Gastroesophageal sphincter (tissue), 3 donors: ENCODE measurements around the gene FCRL5.

ENCODE experiments used
- EP300 ChIP-seq: sonication (generic); formaldehyde crosslinking; IDR thresholded peaks from one replicate; pipeline ENCODE4 v1.6.1; 2017; ENCODE audit warnings: antibody characterized with exemption, mild to moderate bottlenecking
- POLR2A ChIP-seq, 2 donors: fragments of 450-650 bp; IDR thresholded peaks; one replicate each; pipeline ENCODE4 v1.6.1; 2017; ENCODE audit warnings: antibody characterized with exemption in 2 of 2, mild to moderate bottlenecking in 2 of 2, moderate library complexity in 1 of 2
- POLR2AphosphoS5 ChIP-seq: sonication (generic); formaldehyde crosslinking; IDR thresholded peaks from one replicate; pipeline ENCODE4 v1.6.1; 2017; ENCODE audit warnings: antibody characterized with exemption
- TF ChIP-seq, protein P1 (sequence below), 4 experiments: fragments of 200-600 bp in 2 of 4; fragments of 450-650 bp in 2 of 4; sonication (generic) in 1 of 4; IDR thresholded peaks; one replicate each; pipeline ENCODE4 v1.5.1; 2017 to 2019; ENCODE audit warnings: antibody characterized with exemption in 4 of 4, mild to moderate bottlenecking in 2 of 4, moderate library complexity in 2 of 4

DNA sequence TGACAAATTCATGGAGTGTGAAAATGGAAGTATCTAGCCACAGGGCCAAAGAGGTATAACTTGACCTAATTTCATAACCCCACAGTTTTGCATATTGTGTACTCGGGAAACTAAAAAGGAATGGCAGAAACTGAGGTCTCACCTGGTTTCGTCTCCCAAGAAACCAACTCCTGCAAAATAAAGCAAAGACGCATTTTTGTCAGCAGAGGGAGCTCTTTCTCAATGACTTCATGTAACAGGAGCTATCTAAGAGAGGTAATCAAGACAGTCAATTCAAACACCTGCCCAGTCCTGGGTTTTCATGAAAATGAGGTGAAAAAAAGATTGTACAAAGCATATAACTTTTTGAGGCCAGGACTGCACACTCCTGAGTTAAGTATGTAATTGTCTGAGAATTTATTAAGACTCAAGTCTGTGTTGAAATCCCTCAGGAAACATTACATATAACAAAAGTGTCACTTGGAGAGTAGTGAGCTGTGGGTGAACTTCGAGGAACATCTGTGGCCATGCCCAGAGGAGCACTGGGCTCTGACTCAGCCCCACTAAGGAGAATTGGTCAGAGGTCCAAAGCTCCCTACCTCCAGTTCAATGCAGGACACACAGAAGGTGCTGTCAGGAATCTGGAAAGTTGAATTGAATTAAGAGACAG is 28.0 kb upstream of the FCRL5 start:
- TF ChIP-seq POLR2A (IDR thresholded peaks at IDR 0.05) (no peak), POLR2AphosphoS5 (no peak), EP300 (no peak)
- TF ChIP-seq, protein P1, sequence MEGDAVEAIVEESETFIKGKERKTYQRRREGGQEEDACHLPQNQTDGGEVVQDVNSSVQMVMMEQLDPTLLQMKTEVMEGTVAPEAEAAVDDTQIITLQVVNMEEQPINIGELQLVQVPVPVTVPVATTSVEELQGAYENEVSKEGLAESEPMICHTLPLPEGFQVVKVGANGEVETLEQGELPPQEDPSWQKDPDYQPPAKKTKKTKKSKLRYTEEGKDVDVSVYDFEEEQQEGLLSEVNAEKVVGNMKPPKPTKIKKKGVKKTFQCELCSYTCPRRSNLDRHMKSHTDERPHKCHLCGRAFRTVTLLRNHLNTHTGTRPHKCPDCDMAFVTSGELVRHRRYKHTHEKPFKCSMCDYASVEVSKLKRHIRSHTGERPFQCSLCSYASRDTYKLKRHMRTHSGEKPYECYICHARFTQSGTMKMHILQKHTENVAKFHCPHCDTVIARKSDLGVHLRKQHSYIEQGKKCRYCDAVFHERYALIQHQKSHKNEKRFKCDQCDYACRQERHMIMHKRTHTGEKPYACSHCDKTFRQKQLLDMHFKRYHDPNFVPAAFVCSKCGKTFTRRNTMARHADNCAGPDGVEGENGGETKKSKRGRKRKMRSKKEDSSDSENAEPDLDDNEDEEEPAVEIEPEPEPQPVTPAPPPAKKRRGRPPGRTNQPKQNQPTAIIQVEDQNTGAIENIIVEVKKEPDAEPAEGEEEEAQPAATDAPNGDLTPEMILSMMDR (IDR thresholded peaks at IDR 0.05), result peak in 3 of 4 experiments; percentile 12 to 64 (median 31)
